ENCODE measurements around the gene PRPF19.

- peak in 3 of 6 experiments; percentile 26 to 55 (median 53) for TF ChIP-seq CTCF (IDR thresholded peaks at IDR 0.05)
- TF ChIP-seq POLR2A (IDR thresholded peaks at IDR 0.05), result no peak
Measured at GRCh38 chr11:60887556-60887955, 18.8 kb downstream of the PRPF19 start.
